Adrenal gland (tissue), 5 donors: ENCODE measurements around the gene PDK2.

Experiments
- POLR2A ChIP-seq, 2 donors: fragments of 450-650 bp; IDR thresholded peaks; one replicate each; pipeline ENCODE4 v1.6.1; 2017; ENCODE audit warnings: antibody characterized with exemption in 2 of 2, mild to moderate bottlenecking in 2 of 2, moderate library complexity in 1 of 2
- TF ChIP-seq, protein P1 (sequence below), 6 experiments: fragments of 450-650 bp in 4 of 6; fragments of 200-600 bp in 2 of 6; sonication (generic) in 1 of 6; IDR thresholded peaks; 1 replicate in 5 of 6; 2 replicates in 1 of 6; pipeline versions ENCODE4 v1.5.1 to v1.8.0; 2016 to 2021; ENCODE audit warnings: antibody characterized with exemption in 6 of 6, mild to moderate bottlenecking in 2 of 6, moderate library complexity in 1 of 6
- donor health status: DM: no; HTN: no; CAD: no.

GRCh38 chr17:50129353-50129727 is 34.2 kb downstream of the PDK2 start:
- TF ChIP-seq, protein P1, sequence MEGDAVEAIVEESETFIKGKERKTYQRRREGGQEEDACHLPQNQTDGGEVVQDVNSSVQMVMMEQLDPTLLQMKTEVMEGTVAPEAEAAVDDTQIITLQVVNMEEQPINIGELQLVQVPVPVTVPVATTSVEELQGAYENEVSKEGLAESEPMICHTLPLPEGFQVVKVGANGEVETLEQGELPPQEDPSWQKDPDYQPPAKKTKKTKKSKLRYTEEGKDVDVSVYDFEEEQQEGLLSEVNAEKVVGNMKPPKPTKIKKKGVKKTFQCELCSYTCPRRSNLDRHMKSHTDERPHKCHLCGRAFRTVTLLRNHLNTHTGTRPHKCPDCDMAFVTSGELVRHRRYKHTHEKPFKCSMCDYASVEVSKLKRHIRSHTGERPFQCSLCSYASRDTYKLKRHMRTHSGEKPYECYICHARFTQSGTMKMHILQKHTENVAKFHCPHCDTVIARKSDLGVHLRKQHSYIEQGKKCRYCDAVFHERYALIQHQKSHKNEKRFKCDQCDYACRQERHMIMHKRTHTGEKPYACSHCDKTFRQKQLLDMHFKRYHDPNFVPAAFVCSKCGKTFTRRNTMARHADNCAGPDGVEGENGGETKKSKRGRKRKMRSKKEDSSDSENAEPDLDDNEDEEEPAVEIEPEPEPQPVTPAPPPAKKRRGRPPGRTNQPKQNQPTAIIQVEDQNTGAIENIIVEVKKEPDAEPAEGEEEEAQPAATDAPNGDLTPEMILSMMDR (IDR thresholded peaks at IDR 0.05): no peak
- no peak for TF ChIP-seq POLR2A (IDR thresholded peaks at IDR 0.05)
